ENCODE results near the gene SHC4. TPM values are rescaled to one million over a fixed set of nuclear protein-coding genes. Genes with fewer than 3 reads are reported as not detected.

The SHC4 gene
- total RNA-seq, 1 donor from 2014 or later = 7.2 TPM

- peaks cover 0 to 4% of the 10 kb centered on the region in 2 donors for H3K36me3 ChIP-seq
- TF ChIP-seq, protein P1, sequence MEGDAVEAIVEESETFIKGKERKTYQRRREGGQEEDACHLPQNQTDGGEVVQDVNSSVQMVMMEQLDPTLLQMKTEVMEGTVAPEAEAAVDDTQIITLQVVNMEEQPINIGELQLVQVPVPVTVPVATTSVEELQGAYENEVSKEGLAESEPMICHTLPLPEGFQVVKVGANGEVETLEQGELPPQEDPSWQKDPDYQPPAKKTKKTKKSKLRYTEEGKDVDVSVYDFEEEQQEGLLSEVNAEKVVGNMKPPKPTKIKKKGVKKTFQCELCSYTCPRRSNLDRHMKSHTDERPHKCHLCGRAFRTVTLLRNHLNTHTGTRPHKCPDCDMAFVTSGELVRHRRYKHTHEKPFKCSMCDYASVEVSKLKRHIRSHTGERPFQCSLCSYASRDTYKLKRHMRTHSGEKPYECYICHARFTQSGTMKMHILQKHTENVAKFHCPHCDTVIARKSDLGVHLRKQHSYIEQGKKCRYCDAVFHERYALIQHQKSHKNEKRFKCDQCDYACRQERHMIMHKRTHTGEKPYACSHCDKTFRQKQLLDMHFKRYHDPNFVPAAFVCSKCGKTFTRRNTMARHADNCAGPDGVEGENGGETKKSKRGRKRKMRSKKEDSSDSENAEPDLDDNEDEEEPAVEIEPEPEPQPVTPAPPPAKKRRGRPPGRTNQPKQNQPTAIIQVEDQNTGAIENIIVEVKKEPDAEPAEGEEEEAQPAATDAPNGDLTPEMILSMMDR (IDR thresholded peaks at IDR 0.05) = no peak
- H3K27me3 ChIP-seq = no peaks in the 10 kb centered on the region
- no peak overlapping the region for H3K4me3 ChIP-seq
- peak overlapping the region in 1 of 2 donors; percentile 16 for H3K27ac ChIP-seq
- H3K9me3 ChIP-seq = no peaks in the 10 kb centered on the region
- no peak for DNase-seq (ENCODE audit: low spot score in 2 of 2)
- H3K4me1 ChIP-seq = peaks cover 0 to 5% of the 10 kb centered on the region in 2 donors
- intact Hi-C loops (cut with DNase I) = no loop called here
These were observed 179.0 kb downstream of the SHC4 start for GRCh38 chr15:48784756-48785155.

- Histone ChIP-seq H3K27ac (no peak overlapping the region), H3K36me3 (peaks cover 0 to 4% of the 10 kb centered on the region in 2 donors), H3K9me3 (no peaks in the 10 kb centered on the region), H3K4me1 (peaks cover 0 to 5% of the 10 kb centered on the region in 2 donors), H3K27me3 (no peaks in the 10 kb centered on the region), H3K4me3 (no peak overlapping the region)
- DNase-seq (ENCODE audit: low spot score in 2 of 2) = no peak
- TF ChIP-seq, protein P1 (IDR thresholded peaks at IDR 0.05) = no peak
- intact Hi-C loops (cut with DNase I) = no loop called here
These were observed 180.8 kb downstream of the SHC4 start for GRCh38 chr15:48782911-48783310.

DNA sequence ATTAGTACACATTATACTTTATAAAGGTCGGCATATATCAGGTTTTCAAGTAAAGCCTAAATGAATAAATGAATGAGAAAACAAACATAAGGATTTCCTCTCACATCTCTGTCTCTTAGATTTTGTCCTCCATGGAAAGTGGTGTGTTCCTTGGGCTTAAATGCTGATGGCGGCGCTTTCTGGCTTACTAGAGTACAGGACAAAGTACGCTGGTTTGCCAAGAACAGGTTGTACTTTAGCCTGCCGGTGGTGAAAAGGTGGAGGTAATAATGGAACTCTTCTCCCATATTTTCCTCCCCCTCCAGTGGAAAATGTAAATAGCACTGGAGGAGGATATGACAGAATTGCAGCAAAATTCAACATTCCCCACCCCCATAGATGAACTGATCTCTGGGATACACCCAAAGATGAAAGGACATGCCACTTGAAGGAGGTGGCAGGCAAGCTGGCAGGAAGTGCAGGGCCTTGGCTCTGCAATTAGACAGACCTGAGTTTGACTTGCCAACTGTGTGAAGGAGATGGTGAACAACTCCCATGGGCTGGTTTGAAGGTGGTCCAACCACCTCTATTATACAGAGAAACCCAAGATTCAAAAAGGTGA, 182.1 kb downstream of the SHC4 start:
- H3K4me3 ChIP-seq = no peak overlapping the region
- intact Hi-C loops (cut with DNase I) = no loop called here
- no peak for DNase-seq (ENCODE audit: low spot score in 2 of 2)
- H3K27ac ChIP-seq = no peak overlapping the region
- no peaks in the 10 kb centered on the region for H3K27me3 ChIP-seq
- H3K36me3 ChIP-seq = peaks cover 0 to 4% of the 10 kb centered on the region in 2 donors
- H3K9me3 ChIP-seq = no peaks in the 10 kb centered on the region
- peaks cover 0 to 8% of the 10 kb centered on the region in 2 donors for H3K4me1 ChIP-seq
- TF ChIP-seq, protein P1 (IDR thresholded peaks at IDR 0.05) = no peak

GRCh38 chr15:48781017-48781416, 182.7 kb downstream of the SHC4 start:
- Histone ChIP-seq H3K9me3 (no peaks in the 10 kb centered on the region), H3K27ac (no peak overlapping the region), H3K4me1 (peaks cover 0 to 8% of the 10 kb centered on the region in 2 donors), H3K36me3 (peaks cover 0 to 4% of the 10 kb centered on the region in 2 donors), H3K4me3 (no peak overlapping the region), H3K27me3 (no peaks in the 10 kb centered on the region)
- DNase-seq (ENCODE audit: low spot score in 2 of 2) = no peak
- TF ChIP-seq, protein P1 (IDR thresholded peaks at IDR 0.05) = no peak
- intact Hi-C loops (cut with DNase I) = no loop called here

GRCh38 chr15:48778331-48778730, 185.4 kb downstream of the SHC4 start:
- peaks cover 0 to 4% of the 10 kb centered on the region in 2 donors for H3K36me3 ChIP-seq
- H3K4me1 ChIP-seq = peaks cover 0 to 3% of the 10 kb centered on the region in 2 donors
- H3K4me3 ChIP-seq = no peak overlapping the region
- intact Hi-C loops (cut with DNase I) = no loop called here
- no peaks in the 10 kb centered on the region for H3K27me3 ChIP-seq
- TF ChIP-seq, protein P1 (IDR thresholded peaks at IDR 0.05) = no peak
- peak overlapping the region in 1 of 2 donors; percentile 11 for H3K27ac ChIP-seq
- DNase-seq (ENCODE audit: low spot score in 2 of 2) = no peak
- no peaks in the 10 kb centered on the region for H3K9me3 ChIP-seq

Measured in ascending aorta (tissue), 2 donors.